ENCODE measurements around the gene BRD3. TPM values are rescaled to one million over a fixed set of nuclear protein-coding genes. Genes with fewer than 3 reads are reported as not detected.

Gene BRD3
- total RNA-seq, 1 experiment from 2014 or later, result 40.7 TPM

- TF ChIP-seq TCF7L2 (IDR thresholded peaks at IDR 0.05; ENCODE audit: borderline replicate concordance, extremely low read depth, insufficient read depth, insufficient read length), result no peak
- TF ChIP-seq EGR1 (IDR thresholded peaks at IDR 0.05; ENCODE audit: low read depth), result no peak
- no peak for TF ChIP-seq FOSL1 (IDR thresholded peaks at IDR 0.05; ENCODE audit: low read depth)
- TF ChIP-seq SP1 (IDR thresholded peaks at IDR 0.05; ENCODE audit: low read depth), result no peak
- TF ChIP-seq POLR2A (IDR thresholded peaks at IDR 0.05; ENCODE audit: borderline replicate concordance, extremely low read depth, insufficient read depth, insufficient read length), result no peak
- no peak for TF ChIP-seq CTCF (IDR thresholded peaks at IDR 0.05 in 2 of 3, conservative IDR thresholded peaks at IDR 0.05 in 1 of 3; ENCODE audit: borderline replicate concordance in 1 of 3, insufficient read depth in 1 of 3, low read depth in 2 of 3, low read length in 2 of 3)
- no peak for TF ChIP-seq EZH2phosphoT487 (IDR thresholded peaks at IDR 0.05; ENCODE audit: borderline replicate concordance)
- TF ChIP-seq CEBPB (IDR thresholded peaks at IDR 0.05; ENCODE audit: low read depth), result no peak
- TF ChIP-seq ZBTB33 (IDR thresholded peaks at IDR 0.05; ENCODE audit: extremely low read depth, insufficient replicate concordance, low read length), result no peak
- TF ChIP-seq MAX (IDR thresholded peaks at IDR 0.05), result no peak
- no peak for TF ChIP-seq SIN3A (IDR thresholded peaks at IDR 0.05; ENCODE audit: low read depth)
- no peak for TF ChIP-seq SRF (IDR thresholded peaks at IDR 0.05; ENCODE audit: low read depth)
- TF ChIP-seq ATF3 (IDR thresholded peaks at IDR 0.05), result no peak
- no peak for TF ChIP-seq ELF1 (IDR thresholded peaks at IDR 0.05; ENCODE audit: borderline replicate concordance, low read depth)
- no peak for TF ChIP-seq ZNF274 (IDR thresholded peaks at IDR 0.05; ENCODE audit: low read depth, low read length)
- no peak for TF ChIP-seq JUND (IDR thresholded peaks at IDR 0.05)
- no peak for TF ChIP-seq EZH2 (IDR thresholded peaks at IDR 0.05)
- Histone ChIP-seq H3K4me1 (ENCODE audit: control insufficient read depth in 1 of 2, insufficient read depth in 2 of 2, low read length in 2 of 2) (no peaks in the 10 kb centered on the region), H3K9me3 (ENCODE audit: control insufficient read depth in 1 of 2, insufficient read depth in 1 of 2, low read depth in 1 of 2, low read length in 2 of 2) (no peaks in the 10 kb centered on the region), H4K20me1 (ENCODE audit: insufficient read depth) (no peaks in the 10 kb centered on the region), H3K9ac (ENCODE audit: low read length) (no peak overlapping the region), H3K27ac (ENCODE audit: low read depth, low read length) (no peak overlapping the region), H3K27me3 (ENCODE audit: insufficient read depth, low read length) (no peaks in the 10 kb centered on the region), H3K9me2 (ENCODE audit: insufficient read depth) (no peaks in the 10 kb centered on the region), H3K4me2 (ENCODE audit: low read length) (no peak overlapping the region), H3K36me3 (ENCODE audit: control insufficient read depth in 1 of 2, insufficient read depth in 2 of 2, low read length in 2 of 2) (peaks cover 0 to 12% of the 10 kb centered on the region in 2 experiments; a peak in 1 of 4 replicates), H3K4me3 (replicated peaks in 1 of 2; ENCODE audit: low read depth in 1 of 2, low read length in 2 of 2) (no peak overlapping the region), H3K79me2 (ENCODE audit: insufficient read depth, low read length) (no peaks in the 10 kb centered on the region), H2AFZ (ENCODE audit: low read depth, low read length, poor library complexity, severe bottlenecking) (no peak overlapping the region)
- ChIA-PET CTCF (no interaction called here), RAD21 (ENCODE audit: low non-redundant PET in 1 of 2, low total read pairs in 2 of 2, uncharacterized antibody in 2 of 2, unreplicated experiment in 2 of 2) (no interaction called here), POLR2A (no interaction called here)
- DNase-seq (ENCODE audit: low read depth, low spot score) (no peak), ATAC-seq (no peak)
- intact Hi-C loops (cut with micrococcal nuclease), result no loop called here
- BruUV-seq (replicated peaks), result no TSS peak
Measured at GRCh38 chr9:134040176-134040565, 27.7 kb downstream of the BRD3 start.

Data from HCT116 (cell line).